HEK293T (cell line): Measurements from ENCODE around the gene PYGL.

ENCODE experiments used
- CTCF ChIA-PET: fragments of 350-600 bp; formaldehyde crosslinking; extraction: SDS; loops from one replicate; lab custom pipeline; 2021; ENCODE audit warnings: antibody characterized with exemption, inconsistent platforms; lab: Yijun Ruan, JAX
- POLR2A ChIA-PET: fragments of 350-600 bp; formaldehyde crosslinking; extraction: SDS; loops from one replicate; lab custom pipeline; 2020; ENCODE audit warnings: antibody characterized with exemption, inconsistent platforms; lab: Yijun Ruan, JAX
- DNase-seq: peaks from one replicate; pipeline ENCODE4 v3.0.0; 2012; ENCODE audit warnings: mixed read lengths; ENCODE audit errors: extremely low spot score
- ARNT ChIP-seq: fragments of 450-650 bp; IDR thresholded peaks from 2 replicates; pipeline ENCODE4 v1.6.1; 2017; ENCODE audit warnings: mild to moderate bottlenecking
- BHLHE40 ChIP-seq: fragments of 450-650 bp; IDR thresholded peaks from 2 replicates; pipeline ENCODE4 v1.6.1; 2016; ENCODE audit warnings: mild to moderate bottlenecking, moderate library complexity, borderline replicate concordance
- CTBP1 ChIP-seq: fragments of 450-650 bp; IDR thresholded peaks from 2 replicates; pipeline ENCODE4 v1.6.1; 2016; ENCODE audit warnings: borderline replicate concordance
- ELF4 ChIP-seq: fragments of 450-650 bp; IDR thresholded peaks from 2 replicates; pipeline ENCODE4 v1.6.1; 2017; ENCODE audit warnings: antibody characterized with exemption
- FOXA1 ChIP-seq: fragments of 450-650 bp; IDR thresholded peaks from 2 replicates; pipeline ENCODE4 v1.6.1; 2016; ENCODE audit warnings: mild to moderate bottlenecking
- FOXK2 ChIP-seq: fragments of 450-650 bp; IDR thresholded peaks from 2 replicates; pipeline ENCODE4 v1.6.1; 2016; ENCODE audit warnings: mild to moderate bottlenecking
- FOXM1 ChIP-seq: fragments of 450-650 bp; IDR thresholded peaks from 2 replicates; pipeline ENCODE4 v1.6.1; 2017; ENCODE audit warnings: mild to moderate bottlenecking, borderline replicate concordance
- HDGF ChIP-seq: fragments of 450-650 bp; IDR thresholded peaks from 2 replicates; pipeline ENCODE4 v1.6.1; 2017; ENCODE audit warnings: antibody characterized with exemption, borderline replicate concordance
- L3MBTL2 ChIP-seq: fragments of 450-650 bp; conservative IDR thresholded peaks from 2 replicates; pipeline ENCODE4 v1.6.1; 2016; ENCODE audit warnings: mild to moderate bottlenecking
- LEF1 ChIP-seq: fragments of 450-650 bp; IDR thresholded peaks from 2 replicates; pipeline ENCODE4 v1.6.1; 2017; ENCODE audit warnings: mild to moderate bottlenecking, borderline replicate concordance
- NFRKB ChIP-seq: fragments of 450-650 bp; IDR thresholded peaks from 2 replicates; pipeline ENCODE4 v1.6.1; 2016; ENCODE audit warnings: mild to moderate bottlenecking, moderate library complexity
- SP1 ChIP-seq: fragments of 450-650 bp; IDR thresholded peaks from 2 replicates; pipeline ENCODE4 v1.6.1; 2017
- SUZ12 ChIP-seq: fragments of 450-650 bp; IDR thresholded peaks from 2 replicates; pipeline ENCODE4 v1.6.1; 2016; ENCODE audit warnings: mild to moderate bottlenecking
- TARDBP ChIP-seq: fragments of 450-650 bp; IDR thresholded peaks from 2 replicates; pipeline ENCODE4 v1.6.1; 2016
- ZNF384 ChIP-seq: fragments of 450-650 bp; IDR thresholded peaks from 2 replicates; pipeline ENCODE4 v1.6.1; 2016
- TF ChIP-seq, protein P1 (sequence below): fragments of 450-650 bp; IDR thresholded peaks from 2 replicates; pipeline ENCODE4 v1.6.1; 2016

The PYGL gene

GRCh38 chr14:50943943-50944646 is at the start of gene PYGL:
Gene PYGL (minus strand): TSS chr14:50944483. CDS start chr14:50944403, 80 bp downstream.
- TF ChIP-seq L3MBTL2 (peak; percentile 83), NFRKB (no peak)
- peak; percentile 85 for DNase-seq
- ChIA-PET POLR2A (interaction anchor here (0.7 to 3.0 kb wide), 28 partner anchors 9 to 832 kb away, joined by 3 to 47 read pairs (median 4); partner anchors contain the start of gene TRIM9), CTCF (interaction anchor here (0.7 to 1.1 kb wide), 2 partner anchors 20 to 27 kb away, joined by 3 read pairs; no protein-coding TSS in a partner anchor)

DNA sequence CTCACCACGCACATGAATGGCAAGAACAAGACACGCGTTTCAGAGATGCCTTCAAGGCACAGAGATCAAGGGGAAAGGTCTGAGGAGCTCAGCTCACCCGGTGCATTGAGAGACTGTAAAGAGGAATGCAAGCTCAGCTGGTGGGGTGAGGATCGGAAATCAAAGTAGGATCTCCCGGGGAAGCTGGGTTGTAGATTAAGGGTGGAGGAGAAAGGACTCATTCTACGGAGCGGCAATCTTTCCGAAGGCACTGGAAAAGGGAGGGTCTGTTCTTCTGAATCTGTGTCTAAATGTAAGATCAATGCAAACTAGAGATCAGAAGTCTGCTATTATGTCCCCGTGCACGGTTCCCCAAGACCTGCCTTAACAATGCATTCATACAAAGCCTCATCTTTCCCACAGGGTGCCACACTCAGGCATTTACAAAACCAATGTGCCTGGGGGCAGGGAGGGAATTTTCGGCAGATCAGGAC is 41.6 kb upstream of the PYGL start:
- DNase-seq, result no peak
- TF ChIP-seq SP1 (no peak), TARDBP (no peak), CTBP1 (no peak), ZNF384 (no peak), L3MBTL2 (no peak), ARNT (no peak), BHLHE40 (no peak), FOXA1 (no peak), ELF4 (no peak), LEF1 (no peak), FOXK2 (no peak), FOXM1 (no peak), HDGF (no peak), NFRKB (no peak), SUZ12 (no peak)
- TF ChIP-seq, protein P1, sequence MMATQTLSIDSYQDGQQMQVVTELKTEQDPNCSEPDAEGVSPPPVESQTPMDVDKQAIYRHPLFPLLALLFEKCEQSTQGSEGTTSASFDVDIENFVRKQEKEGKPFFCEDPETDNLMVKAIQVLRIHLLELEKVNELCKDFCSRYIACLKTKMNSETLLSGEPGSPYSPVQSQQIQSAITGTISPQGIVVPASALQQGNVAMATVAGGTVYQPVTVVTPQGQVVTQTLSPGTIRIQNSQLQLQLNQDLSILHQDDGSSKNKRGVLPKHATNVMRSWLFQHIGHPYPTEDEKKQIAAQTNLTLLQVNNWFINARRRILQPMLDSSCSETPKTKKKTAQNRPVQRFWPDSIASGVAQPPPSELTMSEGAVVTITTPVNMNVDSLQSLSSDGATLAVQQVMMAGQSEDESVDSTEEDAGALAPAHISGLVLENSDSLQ, result no peak
- ChIA-PET POLR2A (interaction anchor here (0.5 kb wide), 1 partner anchor 834 kb away, joined by 3 read pairs; no protein-coding TSS in a partner anchor), CTCF (no interaction called here)

GRCh38 chr14:50985124-50985858 is 41.0 kb upstream of the PYGL start:
- TF ChIP-seq BHLHE40, result no peak
- TF ChIP-seq, protein P1, result no peak
- no peak for TF ChIP-seq CTBP1
- TF ChIP-seq TARDBP, result no peak
- no peak for TF ChIP-seq FOXA1
- TF ChIP-seq ZNF384, result no peak
- no peak for TF ChIP-seq LEF1
- TF ChIP-seq NFRKB, result no peak
- TF ChIP-seq ELF4, result no peak
- TF ChIP-seq HDGF, result no peak
- TF ChIP-seq SP1, result no peak
- TF ChIP-seq SUZ12, result no peak
- no peak for DNase-seq
- ChIA-PET POLR2A (no interaction called here), CTCF (no interaction called here)

- ChIA-PET CTCF (no interaction called here), POLR2A (no interaction called here)
- no peak for TF ChIP-seq L3MBTL2
- TF ChIP-seq LEF1, result no peak
- TF ChIP-seq HDGF, result no peak
- TF ChIP-seq SUZ12, result no peak
- no peak for TF ChIP-seq BHLHE40
- TF ChIP-seq CTBP1, result no peak
- TF ChIP-seq SP1, result no peak
- TF ChIP-seq FOXM1, result no peak
- TF ChIP-seq ZNF384, result no peak
- no peak for TF ChIP-seq ARNT
- TF ChIP-seq NFRKB, result no peak
- TF ChIP-seq TARDBP, result no peak
- TF ChIP-seq, protein P1, result no peak
- no peak for TF ChIP-seq ELF4
- no peak for TF ChIP-seq FOXK2
- no peak for TF ChIP-seq FOXA1
Observed at GRCh38 chr14:50984036-50984710, 39.9 kb upstream of the PYGL start.

DNA sequence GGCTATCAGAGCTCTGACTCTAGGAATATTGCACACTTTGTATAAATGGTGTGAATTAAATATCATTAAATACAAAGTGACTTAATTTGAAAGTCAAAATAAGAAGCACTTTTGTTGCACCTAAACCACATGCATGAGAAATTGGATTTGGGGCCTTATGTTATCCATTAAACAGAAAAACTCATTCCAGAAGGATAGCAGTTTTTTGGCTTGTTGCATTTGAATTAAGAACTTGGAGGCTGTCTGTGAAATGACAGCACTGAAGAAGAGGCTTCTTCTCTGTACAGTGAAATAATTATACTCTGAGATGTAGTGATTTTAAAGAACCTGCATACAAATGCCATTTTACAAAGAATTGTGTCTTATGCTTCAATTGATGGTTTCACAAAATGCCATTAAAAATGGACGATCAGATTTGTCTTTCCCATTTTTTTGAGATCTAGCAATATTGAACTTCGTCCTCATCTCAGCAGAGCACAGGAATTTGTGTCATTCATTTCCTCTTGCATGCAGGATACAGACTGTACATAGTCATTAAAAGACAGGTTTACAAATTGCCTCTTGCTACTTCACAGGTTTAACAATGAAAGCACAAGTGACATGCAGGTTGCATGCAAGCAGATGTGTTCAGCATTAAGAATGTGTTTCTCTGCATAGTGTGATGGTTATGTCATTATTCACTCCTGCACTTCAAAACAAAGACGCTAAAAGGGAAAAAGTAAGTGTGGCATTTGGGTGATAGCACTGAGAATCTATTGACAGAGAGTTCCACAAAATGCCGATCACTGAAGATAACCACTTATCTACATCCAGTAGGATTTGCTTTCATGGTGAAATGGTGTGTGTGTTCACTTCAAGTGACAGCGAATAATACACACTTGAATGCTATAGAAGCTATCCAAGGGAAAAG is 35.9 kb upstream of the PYGL start:
- no peak for DNase-seq

More at GRCh38 chr14:50984036-50984710, 39.9 kb upstream of the PYGL start:
- DNase-seq, result no peak

More for the DNA sequence above, 35.9 kb upstream of the PYGL start:
- TF ChIP-seq CTBP1 (no peak), NFRKB (no peak), ZNF384 (no peak), ARNT (no peak), L3MBTL2 (no peak), FOXM1 (no peak), ELF4 (no peak), LEF1 (no peak), TARDBP (no peak), FOXA1 (no peak), BHLHE40 (no peak), SUZ12 (no peak), SP1 (no peak), FOXK2 (no peak)
- TF ChIP-seq, protein P1, result no peak
- ChIA-PET POLR2A (no interaction called here), CTCF (no interaction called here)
